Measurements from ENCODE around the gene GPM6B. TPM values are rescaled to one million over a fixed set of nuclear protein-coding genes. Genes with fewer than 3 reads are reported as not detected.
"Not testable (repeated sequence)": the region's sequence is repeated elsewhere in the genome, so short reads cannot be mapped to it uniquely, and the experiment has no call there.

The GPM6B gene
- total and polyA plus RNA-seq, 7 donors, result 1.1 to 3.9 (median 2.5) TPM

GRCh38 chrX:13732246-13733067 is 84.4 kb downstream of the GPM6B start:
- peaks cover 3% of the 10 kb centered on the region for H3K4me1 ChIP-seq
- peaks cover 0 to 14% (median 0%) of the 10 kb centered on the region in 3 donors for H3K27me3 ChIP-seq (ENCODE audit: insufficient read depth in 3 of 3, low read length in 2 of 3)
- peaks cover 0 to 3% of the 10 kb centered on the region in 2 donors for H3K36me3 ChIP-seq (ENCODE audit: insufficient read depth in 1 of 2, low read depth in 1 of 2)
- intact Hi-C loops (cut with DNase I), result loop anchor here in 1 of 2 donors (5.0 kb wide), 2 partner anchors 45 to 75 kb away; partner anchors contain the start of gene RAB9A
- 50 to 64% (median 52%) methylated on average over 7 of the region's 7 CpGs for WGBS, 3 donors
- no peaks in the 10 kb centered on the region for H3K9me3 ChIP-seq
- TF ChIP-seq CTCF (IDR thresholded peaks at IDR 0.05), result no peak
- DNase-seq (no peak), ATAC-seq (no peak)
- no peak overlapping the region for H3K27ac ChIP-seq
- no peak overlapping the region for H3K4me3 ChIP-seq

DNA sequence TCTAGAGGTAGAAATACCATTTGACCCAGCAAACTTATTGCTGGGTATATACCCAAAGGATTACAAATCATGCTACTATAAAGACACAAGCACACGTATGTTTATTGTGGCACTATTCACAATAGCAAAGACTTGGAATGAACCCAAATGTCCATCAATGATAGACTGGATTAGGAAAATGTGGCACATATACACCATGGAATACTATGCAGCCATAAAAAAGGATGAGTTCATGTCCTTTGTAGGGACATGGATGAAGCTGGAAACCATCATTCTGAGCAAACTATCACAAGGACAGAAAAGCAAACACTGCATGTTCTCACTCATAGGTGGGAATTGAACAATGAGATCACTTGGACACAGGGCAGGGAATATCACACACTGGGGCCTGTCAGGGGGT is 86.4 kb downstream of the GPM6B start:
- H3K36me3 ChIP-seq (ENCODE audit: insufficient read depth in 1 of 2, low read depth in 1 of 2); ATAC-seq; H3K4me3 ChIP-seq; H3K9me3 ChIP-seq; H3K27ac ChIP-seq; DNase-seq; H3K4me1 ChIP-seq: not testable (repeated sequence)
- intact Hi-C loops (cut with DNase I), result loop anchor here in 1 of 2 donors (5.0 kb wide), 2 partner anchors 43 to 73 kb away; partner anchors contain the start of gene RAB9A
- H3K27me3 ChIP-seq (ENCODE audit: insufficient read depth in 3 of 3, low read length in 2 of 3), result peaks cover 0 to 14% (median 0%) of the 10 kb centered on the region in 3 donors
- 94 to 97% (median 95%) methylated on average over 1 of the region's 1 CpG for WGBS, 3 donors

- H3K27me3 ChIP-seq (ENCODE audit: insufficient read depth in 3 of 3, low read length in 2 of 3); DNase-seq; H3K4me1 ChIP-seq; H3K9me3 ChIP-seq; H3K27ac ChIP-seq; H3K36me3 ChIP-seq (ENCODE audit: insufficient read depth in 1 of 2, low read depth in 1 of 2); intact Hi-C loops (cut with DNase I); H3K4me3 ChIP-seq; ATAC-seq: not testable (repeated sequence)
- 92 to 95% (median 93%) methylated on average over 2 of the region's 2 CpGs for WGBS, 3 donors
These were observed 90.3 kb downstream of the GPM6B start for GRCh38 chrX:13726583-13726982.

DNA sequence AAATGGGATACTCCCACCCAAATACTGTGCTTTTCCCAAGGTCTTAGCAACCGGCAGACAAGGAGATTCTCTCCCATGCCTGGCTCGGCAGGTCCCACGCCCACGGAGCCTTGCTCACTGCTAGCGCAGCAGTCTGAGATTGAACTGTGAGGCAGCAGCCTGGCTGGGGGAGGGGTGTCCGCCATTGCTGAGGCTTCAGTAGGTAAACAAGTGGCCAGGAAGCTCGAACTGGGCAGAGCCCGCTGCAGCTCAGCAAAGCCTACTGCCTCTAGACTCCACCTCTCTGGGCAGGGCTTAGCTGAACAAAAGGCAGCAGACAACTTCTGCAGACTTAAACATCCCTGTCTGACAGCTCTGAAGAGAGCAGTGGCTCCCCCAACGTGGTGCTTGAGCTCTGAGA is 92.0 kb downstream of the GPM6B start:
- H3K4me3 ChIP-seq, result not testable (repeated sequence)

DNA sequence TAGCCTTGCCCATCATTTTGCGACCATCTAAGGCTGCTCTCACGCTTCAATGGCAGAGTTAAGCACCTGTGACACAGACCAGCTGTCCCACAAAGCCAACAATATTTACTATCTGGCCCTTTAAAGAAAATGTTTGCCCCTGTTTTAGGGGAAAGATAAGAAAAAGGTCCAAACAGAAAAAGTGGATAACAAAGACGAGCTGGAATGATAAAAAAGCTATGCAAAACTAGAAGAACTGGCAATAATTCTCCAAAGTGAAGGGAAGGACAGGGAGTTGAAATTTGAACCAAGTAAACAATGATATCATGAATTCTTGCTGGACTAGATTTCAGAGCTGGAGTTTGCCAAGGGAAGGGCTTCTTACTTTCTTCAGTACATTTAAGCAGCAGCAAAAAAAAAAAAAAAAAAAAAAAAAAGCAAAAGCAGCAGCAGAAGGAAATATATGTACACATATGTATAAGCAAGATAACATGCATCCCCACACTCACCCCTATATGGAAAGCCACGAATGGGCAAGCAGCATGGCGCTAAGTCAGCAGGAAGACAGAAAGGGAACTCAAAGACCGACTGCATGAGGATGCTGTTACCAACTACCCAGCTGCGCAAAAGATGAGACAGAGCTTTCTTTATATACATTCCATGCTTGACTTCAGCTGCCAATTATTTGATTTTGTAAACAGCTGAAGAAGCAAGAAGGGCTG is 94.9 kb downstream of the GPM6B start:
- Histone ChIP-seq H3K4me3 (no peak overlapping the region), H3K27me3 (ENCODE audit: insufficient read depth in 3 of 3, low read length in 2 of 3) (no peaks in the 10 kb centered on the region), H3K27ac (peak overlapping the region; percentile 76), H3K9me3 (no peaks in the 10 kb centered on the region), H3K4me1 (peaks cover 13% of the 10 kb centered on the region), H3K36me3 (ENCODE audit: insufficient read depth in 1 of 2, low read depth in 1 of 2) (no peaks in the 10 kb centered on the region)
- ATAC-seq, result peak in 3 of 4 donors; percentile 54 to 76 (median 60)
- TF ChIP-seq CTCF (IDR thresholded peaks at IDR 0.05), result no peak
- WGBS, 3 donors, result 23 to 36% (median 25%) methylated on average over 7 of the region's 7 CpGs
- no peak for DNase-seq
- intact Hi-C loops (cut with DNase I), result no loop called here

More for the DNA sequence above, 92.0 kb downstream of the GPM6B start:
- H3K27ac ChIP-seq; DNase-seq; H3K36me3 ChIP-seq (ENCODE audit: insufficient read depth in 1 of 2, low read depth in 1 of 2); ATAC-seq; H3K27me3 ChIP-seq (ENCODE audit: insufficient read depth in 3 of 3, low read length in 2 of 3); H3K9me3 ChIP-seq; H3K4me1 ChIP-seq; intact Hi-C loops (cut with DNase I): not testable (repeated sequence)
- 87 to 91% (median 90%) methylated on average over 9 of the region's 9 CpGs for WGBS, 3 donors

DNA sequence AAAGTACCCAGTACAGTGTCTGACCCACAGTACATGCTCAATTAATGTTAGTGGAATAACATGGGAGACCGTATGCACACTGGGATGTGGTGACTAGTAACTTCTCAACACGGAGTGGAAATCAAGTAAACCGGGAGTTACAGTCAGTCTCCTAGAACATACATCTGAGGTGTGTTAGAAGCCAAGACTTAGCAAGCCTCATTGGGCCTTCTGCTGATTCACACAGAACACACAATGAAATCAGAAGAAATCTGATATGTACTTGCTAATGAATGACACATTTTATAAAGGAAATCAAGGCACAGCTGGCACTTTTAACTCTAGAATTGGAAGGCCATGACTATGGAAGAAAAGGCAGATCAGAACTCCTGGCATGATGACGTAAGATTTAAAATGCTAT is 95.5 kb downstream of the GPM6B start:
- ATAC-seq (peak in 2 of 4 donors; percentile 43 to 45), DNase-seq (no peak)
- intact Hi-C loops (cut with DNase I), result no loop called here
- no peak for TF ChIP-seq CTCF (IDR thresholded peaks at IDR 0.05)
- peaks cover 13% of the 10 kb centered on the region for H3K4me1 ChIP-seq
- no peak overlapping the region for H3K4me3 ChIP-seq
- peak overlapping the region; percentile 76 for H3K27ac ChIP-seq
- H3K27me3 ChIP-seq (ENCODE audit: insufficient read depth in 3 of 3, low read length in 2 of 3), result no peaks in the 10 kb centered on the region
- peaks cover 0 to 2% of the 10 kb centered on the region in 2 donors for H3K36me3 ChIP-seq (ENCODE audit: insufficient read depth in 1 of 2, low read depth in 1 of 2)
- 31 to 57% (median 48%) methylated on average over 4 of the region's 4 CpGs for WGBS, 3 donors
- H3K9me3 ChIP-seq, result no peaks in the 10 kb centered on the region

All from psoas muscle (tissue), 8 donors.